Nephron (organoid): Measurements from ENCODE around the gene WWOX.

ENCODE experiments used
- H3K27ac Mint-ChIP-seq, 3 experiments: 2 replicates each; pipeline ENCODE4 v1.8.0; 2020; ENCODE audit warnings: mixed read lengths in 3 of 3, mild to moderate bottlenecking in 2 of 3, moderate library complexity in 1 of 3
- H3K27me3 Mint-ChIP-seq: 2 replicates; pipeline ENCODE4 v1.8.0; 2021; ENCODE audit warnings: low read depth, mild to moderate bottlenecking, moderate library complexity, mixed read lengths
- H3K36me3 Mint-ChIP-seq: 2 replicates; pipeline ENCODE4 v1.8.0; 2020; ENCODE audit warnings: low read depth, mixed read lengths
- H3K4me1 Mint-ChIP-seq: 2 replicates; pipeline ENCODE4 v1.8.0; 2020; ENCODE audit warnings: mixed read lengths
- H3K4me3 Mint-ChIP-seq, 3 experiments: 2 replicates each; pipeline ENCODE4 v1.8.0; 2020; ENCODE audit warnings: mild to moderate bottlenecking in 3 of 3, mixed read lengths in 3 of 3, moderate library complexity in 2 of 3
- H3K9me3 Mint-ChIP-seq: 2 replicates; pipeline ENCODE4 v1.8.0; 2020; ENCODE audit warnings: mixed read lengths
- CTCF ChIP-seq, 3 experiments: fragments of 200-600 bp; sonication (generic); IDR thresholded peaks; one replicate each; pipeline ENCODE4 v1.5.0; 2021; ENCODE audit warnings: antibody characterized with exemption in 3 of 3; ENCODE audit not compliant: unreplicated experiment in 3 of 3

The WWOX gene

GRCh38 chr16:79184464-79185030 lies 1085.1 kb downstream of the WWOX start:
- Mint-ChIP-seq H3K4me3 (no peak overlapping the region), H3K27me3 (peaks cover 4% of the 10 kb centered on the region), H3K36me3 (peaks cover 8% of the 10 kb centered on the region), H3K9me3 (peaks cover 25% of the 10 kb centered on the region), H3K4me1 (peaks cover 25% of the 10 kb centered on the region), H3K27ac (peak overlapping the region in 1 of 3 experiments; percentile 13)
- no peak for TF ChIP-seq CTCF (IDR thresholded peaks at IDR 0.05; ENCODE audit: unreplicated experiment in 3 of 3)

GRCh38 chr16:79185711-79186110 lies 1086.3 kb downstream of the WWOX start:
- H3K4me3 Mint-ChIP-seq = no peak overlapping the region
- H3K9me3 Mint-ChIP-seq = peaks cover 16% of the 10 kb centered on the region
- peaks cover 25% of the 10 kb centered on the region for H3K4me1 Mint-ChIP-seq
- peak overlapping the region in 2 of 3 experiments; percentile 37 to 64 for H3K27ac Mint-ChIP-seq
- H3K27me3 Mint-ChIP-seq = peaks cover 4% of the 10 kb centered on the region
- H3K36me3 Mint-ChIP-seq = peaks cover 8% of the 10 kb centered on the region
- no peak for TF ChIP-seq CTCF (IDR thresholded peaks at IDR 0.05; ENCODE audit: unreplicated experiment in 3 of 3)

- peak overlapping the region in 2 of 3 experiments; percentile 37 to 64 for H3K27ac Mint-ChIP-seq
- peaks cover 8% of the 10 kb centered on the region for H3K36me3 Mint-ChIP-seq
- peaks cover 12% of the 10 kb centered on the region for H3K9me3 Mint-ChIP-seq
- no peak overlapping the region for H3K4me3 Mint-ChIP-seq
- peaks cover 4% of the 10 kb centered on the region for H3K27me3 Mint-ChIP-seq
- no peak for TF ChIP-seq CTCF (IDR thresholded peaks at IDR 0.05; ENCODE audit: unreplicated experiment in 3 of 3)
- peaks cover 25% of the 10 kb centered on the region for H3K4me1 Mint-ChIP-seq
These were observed 1086.7 kb downstream of the WWOX start for GRCh38 chr16:79186196-79186595.

GRCh38 chr16:79188115-79188738 lies 1088.8 kb downstream of the WWOX start:
- Mint-ChIP-seq H3K27me3 (peaks cover 8% of the 10 kb centered on the region), H3K4me1 (peaks cover 25% of the 10 kb centered on the region), H3K27ac (no peak overlapping the region), H3K4me3 (no peak overlapping the region), H3K36me3 (peaks cover 8% of the 10 kb centered on the region), H3K9me3 (peaks cover 5% of the 10 kb centered on the region)
- no peak for TF ChIP-seq CTCF (IDR thresholded peaks at IDR 0.05; ENCODE audit: unreplicated experiment in 3 of 3)

- peaks cover 8% of the 10 kb centered on the region for H3K27me3 Mint-ChIP-seq
- peaks cover 25% of the 10 kb centered on the region for H3K4me1 Mint-ChIP-seq
- peaks cover 8% of the 10 kb centered on the region for H3K36me3 Mint-ChIP-seq
- H3K9me3 Mint-ChIP-seq = peaks cover 5% of the 10 kb centered on the region
- TF ChIP-seq CTCF (IDR thresholded peaks at IDR 0.05; ENCODE audit: unreplicated experiment in 3 of 3) = no peak
- no peak overlapping the region for H3K27ac Mint-ChIP-seq
- no peak overlapping the region for H3K4me3 Mint-ChIP-seq
These were observed 1089.3 kb downstream of the WWOX start for GRCh38 chr16:79188739-79189122.

GRCh38 chr16:79190542-79190941 lies 1091.1 kb downstream of the WWOX start:
- Mint-ChIP-seq H3K9me3 (peaks cover 5% of the 10 kb centered on the region), H3K36me3 (peaks cover 8% of the 10 kb centered on the region), H3K4me3 (no peak overlapping the region), H3K27me3 (peaks cover 16% of the 10 kb centered on the region), H3K4me1 (peaks cover 13% of the 10 kb centered on the region), H3K27ac (no peak overlapping the region)
- no peak for TF ChIP-seq CTCF (IDR thresholded peaks at IDR 0.05; ENCODE audit: unreplicated experiment in 3 of 3)
